HEK293 (cell line): ENCODE results near the gene PLEKHJ1.

Experiments used
- CTCF ChIP-seq: fragments of 450-650 bp; formaldehyde crosslinking; IDR thresholded peaks from 2 replicates; pipeline ENCODE4 v1.5.1; 2016; ENCODE audit warnings: missing biosample characterization, missing genetic modification characterization
- FEZF1 ChIP-seq: fragments of 450-650 bp; formaldehyde crosslinking; IDR thresholded peaks from 2 replicates; pipeline ENCODE4 v1.5.1; 2016; ENCODE audit warnings: missing biosample characterization, missing genetic modification characterization
- IKZF3 ChIP-seq: fragments of 450-650 bp; IDR thresholded peaks from 2 replicates; pipeline ENCODE4 v1.5.0; 2018; ENCODE audit warnings: missing biosample characterization, mild to moderate bottlenecking, missing genetic modification characterization, moderate library complexity
- PRDM2 ChIP-seq: fragments of 450-650 bp; formaldehyde crosslinking; IDR thresholded peaks from 2 replicates; pipeline ENCODE4 v1.5.1; 2016; ENCODE audit warnings: missing biosample characterization, missing genetic modification characterization, borderline replicate concordance
- TCF7L2 ChIP-seq: IDR thresholded peaks from 2 replicates; pipeline ENCODE4 v1.6.1; 2011; ENCODE audit warnings: low read depth, mild to moderate bottlenecking, inconsistent platforms, low read length, moderate library complexity, borderline replicate concordance
- ZBTB21 ChIP-seq: fragments of 450-650 bp; formaldehyde crosslinking; IDR thresholded peaks from 2 replicates; pipeline ENCODE4 v1.5.1; 2017; ENCODE audit warnings: missing biosample characterization, missing genetic modification characterization
- ZBTB7A ChIP-seq: fragments of 450-650 bp; formaldehyde crosslinking; IDR thresholded peaks from 2 replicates; pipeline ENCODE4 v1.5.1; 2016; ENCODE audit warnings: low read depth, missing biosample characterization, missing genetic modification characterization
- ZBTB8A ChIP-seq: fragments of 450-650 bp; formaldehyde crosslinking; IDR thresholded peaks from 2 replicates; pipeline ENCODE4 v1.5.1; 2016; ENCODE audit warnings: missing biosample characterization, missing genetic modification characterization
- ZNF175 ChIP-seq: fragments of 450-650 bp; formaldehyde crosslinking; IDR thresholded peaks from 2 replicates; pipeline ENCODE4 v1.5.1; 2016; ENCODE audit warnings: missing biosample characterization, missing genetic modification characterization
- ZNF274 ChIP-seq, 2 experiments: fragments of 200-500 bp in 1 of 2; fragments of 450-650 bp in 1 of 2; sonication (Bioruptor generic) in 1 of 2; formaldehyde crosslinking in 1 of 2; IDR thresholded peaks; 2 replicates each; pipeline versions ENCODE4 v1.5.1 to v1.6.1; 2014 to 2016; ENCODE audit warnings: borderline replicate concordance in 1 of 2, inconsistent platforms in 1 of 2, low read length in 1 of 2, missing biosample characterization in 1 of 2, missing genetic modification characterization in 1 of 2
- ZNF311 ChIP-seq: fragments of 450-650 bp; formaldehyde crosslinking; IDR thresholded peaks from 2 replicates; pipeline ENCODE4 v1.5.1; 2017; ENCODE audit warnings: missing biosample characterization, missing genetic modification characterization, borderline replicate concordance
- ZNF423 ChIP-seq: fragments of 450-650 bp; formaldehyde crosslinking; IDR thresholded peaks from 2 replicates; pipeline ENCODE4 v1.5.1; 2016; ENCODE audit warnings: missing biosample characterization, missing genetic modification characterization
- ZSCAN30 ChIP-seq: fragments of 450-650 bp; IDR thresholded peaks from 2 replicates; pipeline ENCODE4 v1.5.1; 2018; ENCODE audit warnings: missing biosample characterization, mild to moderate bottlenecking, missing genetic modification characterization, moderate library complexity
- ZSCAN5A ChIP-seq: fragments of 450-650 bp; formaldehyde crosslinking; IDR thresholded peaks from 2 replicates; pipeline ENCODE4 v1.5.1; 2016; ENCODE audit warnings: missing biosample characterization, missing genetic modification characterization

GRCh38 chr19:2192862-2193261 is 43.3 kb downstream of the PLEKHJ1 start:
- no peak for TF ChIP-seq ZNF423
- no peak for TF ChIP-seq CTCF (tag by site-specific recombination)
- no peak for TF ChIP-seq ZBTB8A (tag by site-specific recombination)
- no peak for TF ChIP-seq FEZF1 (tag by site-specific recombination)
- TF ChIP-seq ZNF311 (tag by site-specific recombination), result no peak
- TF ChIP-seq ZSCAN5A (tag by site-specific recombination), result no peak
- TF ChIP-seq TCF7L2, result no peak
- no peak for TF ChIP-seq ZNF175 (tag by site-specific recombination)
- no peak for TF ChIP-seq ZNF274 (IDR thresholded peaks at IDR 0.05; ENCODE audit: low read length)
- TF ChIP-seq ZNF274 (tag by site-specific recombination; IDR thresholded peaks at IDR 0.05; ENCODE audit: borderline replicate concordance), result no peak
- no peak for TF ChIP-seq ZBTB21 (tag by site-specific recombination)
- no peak for TF ChIP-seq ZBTB7A
- TF ChIP-seq IKZF3 (tag by site-specific recombination), result no peak
- TF ChIP-seq ZSCAN30, result no peak
- TF ChIP-seq PRDM2 (tag by site-specific recombination), result no peak
